OCI-LY1 (cell line): ENCODE measurements around the gene GATA3.

Source experiments
- H2AFZ ChIP-seq: fragments of 200-600 bp; sonication (generic), shearing (Covaris generic); 2 replicates; pipeline ENCODE4 v1.6.0; 2014; ENCODE audit warnings: antibody characterized with exemption, mild to moderate bottlenecking, low read length
- H3F3A ChIP-seq: fragments of 200-600 bp; sonication (generic), shearing (Covaris generic); 2 replicates; pipeline ENCODE4 v1.6.0; 2014; ENCODE audit warnings: mild to moderate bottlenecking, antibody characterized with exemption, low read length, moderate library complexity; ENCODE audit not compliant: insufficient read depth
- H3K27ac ChIP-seq: fragments of 200-600 bp; sonication (generic); 2 replicates; pipeline ENCODE4 v1.5.1; 2014; ENCODE audit warnings: low read length, mixed run types, mild to moderate bottlenecking, low read depth; ENCODE audit not compliant: poor library complexity, severe bottlenecking
- H3K27me3 ChIP-seq: fragments of 200-600 bp; sonication (generic); 2 replicates; pipeline ENCODE4 v1.6.0; 2014; ENCODE audit warnings: antibody characterized with exemption, mild to moderate bottlenecking, low read length, moderate library complexity; ENCODE audit not compliant: insufficient read depth
- H3K36me3 ChIP-seq: fragments of 200-600 bp; sonication (generic); 2 replicates; pipeline ENCODE4 v1.6.1; 2014; ENCODE audit warnings: mild to moderate bottlenecking, antibody characterized with exemption, low read length, moderate library complexity, mixed read lengths; ENCODE audit not compliant: insufficient read depth
- H3K4me1 ChIP-seq: fragments of 200-600 bp; sonication (generic); 2 replicates; pipeline ENCODE4 v1.5.1; 2014; ENCODE audit warnings: mild to moderate bottlenecking, low read length, moderate library complexity; ENCODE audit not compliant: insufficient read depth, severe bottlenecking
- H3K4me2 ChIP-seq: fragments of 200-600 bp; sonication (generic), shearing (Covaris generic); 2 replicates; pipeline ENCODE4 v1.6.1; 2014; ENCODE audit warnings: low read length
- H3K4me3 ChIP-seq: fragments of 200-600 bp; sonication (generic); 2 replicates; pipeline ENCODE4 v1.5.1; 2014; ENCODE audit warnings: low read length, low read depth, mild to moderate bottlenecking, mixed read lengths; ENCODE audit not compliant: poor library complexity, severe bottlenecking
- H3K79me2 ChIP-seq: fragments of 200-600 bp; shearing (Covaris generic); 2 replicates; pipeline ENCODE4 v1.6.1; 2016; ENCODE audit warnings: mixed run types, low read length, mixed read lengths; ENCODE audit not compliant: insufficient read depth
- H3K9ac ChIP-seq: fragments of 200-600 bp; sonication (generic), shearing (Covaris generic); 2 replicates; pipeline ENCODE4 v1.6.1; 2014; ENCODE audit warnings: mild to moderate bottlenecking, low read length, mixed read lengths
- H3K9me2 ChIP-seq: fragments of 200-600 bp; sonication (generic), shearing (Covaris generic); 2 replicates; pipeline ENCODE4 v1.6.1; 2014; ENCODE audit warnings: low read depth, mild to moderate bottlenecking, low read length, mixed read lengths
- H3K9me3 ChIP-seq: fragments of 200-600 bp; shearing (Covaris generic); 2 replicates; pipeline ENCODE4 v1.6.1; 2014; ENCODE audit warnings: low read length, mixed read lengths
- H4K20me1 ChIP-seq: fragments of 200-600 bp; sonication (generic), shearing (Covaris generic); 2 replicates; pipeline ENCODE4 v1.6.0; 2016; ENCODE audit warnings: mild to moderate bottlenecking, low read length; ENCODE audit not compliant: insufficient read depth
- EZH2 ChIP-seq: fragments of 200-600 bp; sonication (generic), shearing (Covaris generic); IDR thresholded peaks from 2 replicates; pipeline ENCODE4 v1.8.0; 2017; ENCODE audit warnings: borderline replicate concordance, mixed run types, mild to moderate bottlenecking, antibody characterized with exemption, low read length, moderate library complexity, mixed read lengths
- TF ChIP-seq, protein P1 (sequence below): fragments of 200-600 bp; sonication (generic), shearing (Covaris generic); IDR thresholded peaks from 2 replicates; pipeline ENCODE4 v1.5.1; 2017; ENCODE audit warnings: mild to moderate bottlenecking, antibody characterized with exemption, low read length, moderate library complexity, mixed read lengths

GATA3 gene

DNA sequence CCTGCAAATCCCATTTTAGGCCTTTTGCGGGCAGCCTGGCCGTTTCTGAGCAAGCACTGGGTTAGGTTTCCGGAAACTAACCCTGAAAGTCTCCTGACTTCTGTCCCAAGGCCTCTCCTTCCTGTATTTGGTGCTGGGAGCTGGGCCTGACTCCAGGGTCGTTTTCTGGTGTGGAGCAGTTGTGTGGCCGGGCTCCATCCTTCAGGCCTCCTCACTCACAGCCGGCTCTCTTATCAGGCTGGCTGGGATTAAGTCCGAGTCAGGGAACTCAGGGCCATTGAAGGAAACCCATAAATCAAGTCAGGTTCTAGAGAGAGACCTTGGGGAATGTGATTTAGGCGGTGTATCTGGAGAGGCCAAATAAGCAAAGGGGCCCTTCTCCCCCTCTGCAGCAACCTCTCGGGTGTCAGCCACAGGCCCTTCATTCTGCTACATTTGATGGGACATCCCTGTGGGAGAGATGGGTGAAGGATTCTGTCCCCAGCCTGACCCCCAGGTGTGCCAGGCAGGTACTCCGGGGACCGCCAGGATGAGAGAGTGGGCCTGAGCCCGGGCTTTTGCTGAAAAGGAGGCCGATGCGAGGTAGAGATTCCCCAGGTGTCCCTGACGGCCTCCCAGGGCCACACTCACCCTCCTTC, 3.3 kb downstream of the GATA3 start:
- H3K27ac ChIP-seq: no peak overlapping the region
- no peaks in the 10 kb centered on the region for H3K36me3 ChIP-seq
- no peaks in the 10 kb centered on the region for H4K20me1 ChIP-seq
- H3K4me2 ChIP-seq: no peak overlapping the region
- H2AFZ ChIP-seq: no peak overlapping the region
- TF ChIP-seq, protein P1, sequence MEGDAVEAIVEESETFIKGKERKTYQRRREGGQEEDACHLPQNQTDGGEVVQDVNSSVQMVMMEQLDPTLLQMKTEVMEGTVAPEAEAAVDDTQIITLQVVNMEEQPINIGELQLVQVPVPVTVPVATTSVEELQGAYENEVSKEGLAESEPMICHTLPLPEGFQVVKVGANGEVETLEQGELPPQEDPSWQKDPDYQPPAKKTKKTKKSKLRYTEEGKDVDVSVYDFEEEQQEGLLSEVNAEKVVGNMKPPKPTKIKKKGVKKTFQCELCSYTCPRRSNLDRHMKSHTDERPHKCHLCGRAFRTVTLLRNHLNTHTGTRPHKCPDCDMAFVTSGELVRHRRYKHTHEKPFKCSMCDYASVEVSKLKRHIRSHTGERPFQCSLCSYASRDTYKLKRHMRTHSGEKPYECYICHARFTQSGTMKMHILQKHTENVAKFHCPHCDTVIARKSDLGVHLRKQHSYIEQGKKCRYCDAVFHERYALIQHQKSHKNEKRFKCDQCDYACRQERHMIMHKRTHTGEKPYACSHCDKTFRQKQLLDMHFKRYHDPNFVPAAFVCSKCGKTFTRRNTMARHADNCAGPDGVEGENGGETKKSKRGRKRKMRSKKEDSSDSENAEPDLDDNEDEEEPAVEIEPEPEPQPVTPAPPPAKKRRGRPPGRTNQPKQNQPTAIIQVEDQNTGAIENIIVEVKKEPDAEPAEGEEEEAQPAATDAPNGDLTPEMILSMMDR: no peak
- H3K79me2 ChIP-seq: no peaks in the 10 kb centered on the region
- no peaks in the 10 kb centered on the region for H3K9me2 ChIP-seq
- no peaks in the 10 kb centered on the region; the same call in 1 of the 2 replicates for H3K27me3 ChIP-seq
- no peak overlapping the region for H3K4me3 ChIP-seq
- H3K9ac ChIP-seq: no peak overlapping the region
- H3K9me3 ChIP-seq: no peaks in the 10 kb centered on the region
- no peaks in the 10 kb centered on the region for H3K4me1 ChIP-seq
- no peaks in the 10 kb centered on the region for H3F3A ChIP-seq

DNA sequence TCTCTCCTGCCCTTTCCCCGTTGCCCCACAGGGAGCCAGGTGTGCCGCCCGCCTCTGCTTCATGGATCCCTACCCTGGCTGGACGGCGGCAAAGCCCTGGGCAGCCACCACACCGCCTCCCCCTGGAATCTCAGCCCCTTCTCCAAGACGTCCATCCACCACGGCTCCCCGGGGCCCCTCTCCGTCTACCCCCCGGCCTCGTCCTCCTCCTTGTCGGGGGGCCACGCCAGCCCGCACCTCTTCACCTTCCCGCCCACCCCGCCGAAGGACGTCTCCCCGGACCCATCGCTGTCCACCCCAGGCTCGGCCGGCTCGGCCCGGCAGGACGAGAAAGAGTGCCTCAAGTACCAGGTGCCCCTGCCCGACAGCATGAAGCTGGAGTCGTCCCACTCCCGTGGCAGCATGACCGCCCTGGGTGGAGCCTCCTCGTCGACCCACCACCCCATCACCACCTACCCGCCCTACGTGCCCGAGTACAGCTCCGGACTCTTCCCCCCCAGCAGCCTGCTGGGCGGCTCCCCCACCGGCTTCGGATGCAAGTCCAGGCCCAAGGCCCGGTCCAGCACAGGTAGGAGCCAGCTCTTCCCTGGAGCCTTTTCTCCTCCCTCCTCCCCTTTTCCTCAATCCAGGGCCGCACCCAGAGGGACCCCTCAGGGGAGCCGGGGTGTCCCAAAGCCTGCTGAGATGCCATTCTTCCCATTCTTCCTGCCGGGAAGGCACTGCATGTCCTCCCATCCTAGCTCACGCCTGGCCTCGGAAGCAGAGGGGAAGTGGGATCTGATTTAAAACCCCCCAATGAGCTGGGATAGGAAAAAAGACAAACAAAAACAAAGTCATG, 4.0 kb downstream of the GATA3 start:
- no peaks in the 10 kb centered on the region for H4K20me1 ChIP-seq
- H3K27ac ChIP-seq: no peak overlapping the region
- H3K9me3 ChIP-seq: no peaks in the 10 kb centered on the region
- no peak overlapping the region for H2AFZ ChIP-seq
- H3F3A ChIP-seq: no peaks in the 10 kb centered on the region
- H3K4me1 ChIP-seq: no peaks in the 10 kb centered on the region
- H3K4me3 ChIP-seq: no peak overlapping the region
- no peaks in the 10 kb centered on the region for H3K9me2 ChIP-seq
- no peaks in the 10 kb centered on the region for H3K36me3 ChIP-seq
- TF ChIP-seq, protein P1: no peak
- TF ChIP-seq EZH2: no peak
- H3K79me2 ChIP-seq: no peaks in the 10 kb centered on the region
- no peak overlapping the region for H3K4me2 ChIP-seq
- no peaks in the 10 kb centered on the region; the same call in 1 of the 2 replicates for H3K27me3 ChIP-seq
- no peak overlapping the region for H3K9ac ChIP-seq

DNA sequence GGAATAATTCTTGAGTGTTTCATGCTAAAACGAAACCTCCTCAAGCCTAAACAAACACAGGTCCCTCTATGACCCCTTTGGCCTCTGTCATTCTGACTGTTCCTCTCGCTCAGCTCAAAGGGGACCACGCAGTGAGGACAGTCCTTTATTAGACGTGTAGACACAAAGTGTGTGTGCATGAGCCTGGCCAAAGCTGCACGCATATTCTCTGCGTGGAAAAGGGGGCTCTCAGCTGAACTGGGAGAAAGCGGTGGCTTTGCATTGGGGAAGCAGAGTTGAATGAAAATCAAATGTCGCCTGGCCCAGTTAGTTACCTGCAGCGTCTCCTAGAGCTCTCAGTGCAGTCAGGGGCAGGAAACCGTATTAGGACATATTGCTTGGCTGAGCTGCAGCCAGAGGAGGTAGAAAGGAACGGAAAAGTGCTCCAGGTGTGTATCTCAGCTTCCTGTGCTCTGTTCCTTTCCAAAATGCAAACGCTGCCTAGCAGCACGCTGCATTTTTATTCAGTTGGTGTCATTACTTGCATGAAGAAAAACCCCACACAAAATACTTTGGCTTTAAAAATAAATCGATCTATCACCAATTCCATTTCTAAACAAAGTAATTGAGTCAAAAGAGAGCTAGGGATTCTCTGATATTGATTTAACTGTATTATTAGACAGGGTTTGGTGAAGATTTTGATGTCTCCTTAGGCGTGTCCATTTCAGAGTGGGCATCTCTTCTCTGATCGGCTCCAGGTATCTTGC, 4.9 kb downstream of the GATA3 start:
- no peaks in the 10 kb centered on the region for H3K79me2 ChIP-seq
- H3K9me2 ChIP-seq: no peaks in the 10 kb centered on the region
- H3K4me1 ChIP-seq: no peaks in the 10 kb centered on the region
- no peaks in the 10 kb centered on the region for H4K20me1 ChIP-seq
- H2AFZ ChIP-seq: no peak overlapping the region
- no peaks in the 10 kb centered on the region; the same call in 1 of the 2 replicates for H3K27me3 ChIP-seq
- no peaks in the 10 kb centered on the region for H3K9me3 ChIP-seq
- H3K4me2 ChIP-seq: no peak overlapping the region
- no peaks in the 10 kb centered on the region for H3K36me3 ChIP-seq
- no peaks in the 10 kb centered on the region for H3F3A ChIP-seq
- TF ChIP-seq EZH2: no peak
- TF ChIP-seq, protein P1: no peak
- H3K27ac ChIP-seq: no peak overlapping the region
- H3K4me3 ChIP-seq: no peak overlapping the region
- H3K9ac ChIP-seq: no peak overlapping the region
